A549 (cell line): Measurements from ENCODE around the gene MESP2. TPM values are rescaled to one million over a fixed set of nuclear protein-coding genes. Genes with fewer than 3 reads are reported as not detected.

Experiments
- ATAC-seq, 2 experiments: fragments of 200-7000 bp in 1 of 2; fragments of >200 bp in 1 of 2; cut with Nextera tagmentation in 1 of 2; cut with Tn5 transposase in 1 of 2; 3 replicates each; pipeline versions ENCODE4 v1.8.0 to v1.9.1; 2018 to 2020; ENCODE audit warnings: mild to moderate bottlenecking in 1 of 2, moderate library complexity in 1 of 2
- CTCF ChIA-PET: fragments of 300-600 bp; sonication (Branson Sonifier 250); formaldehyde crosslinking; extraction: SDS; loops from one replicate; lab custom pipeline; 2021; ENCODE audit warnings: antibody characterized with exemption, inconsistent platforms; lab: Yijun Ruan, JAX
- POLR2A ChIA-PET: fragments of 350-600 bp; formaldehyde crosslinking; extraction: SDS; loops from one replicate; lab custom pipeline; 2021; ENCODE audit warnings: antibody characterized with exemption, inconsistent platforms; lab: Yijun Ruan, JAX
- DNase-seq, 2 experiments: peaks; one replicate each; pipeline versions ENCODE4 v3.0.0 to v3.0.0-alpha.2; 2011 to 2016; ENCODE audit warnings: low read depth in 1 of 2, low spot score in 1 of 2
- FAIRE-seq: peaks from 2 replicates; lab custom pipeline; 2011; peaks lifted over from hg19 to GRCh38; lab: Jason Lieb, UNC
- H3K27ac ChIP-seq, 2 experiments: fragments of >200 bp; sonication (Bioruptor Twin); formaldehyde crosslinking; 3 replicates each; pipeline ENCODE4 v1.5.1; 2016 to 2017
- H3K4me1 ChIP-seq: fragments of >200 bp; sonication (Bioruptor Twin); formaldehyde crosslinking; 3 replicates; pipeline ENCODE4 v1.6.1; 2016
- H3K4me2 ChIP-seq: fragments of >200 bp; sonication (Bioruptor Twin); formaldehyde crosslinking; 3 replicates; pipeline ENCODE4 v1.6.1; 2016
- H3K4me3 ChIP-seq: fragments of >200 bp; sonication (Bioruptor Twin); formaldehyde crosslinking; 3 replicates; pipeline ENCODE4 v1.5.1; 2016
- H3K9me3 ChIP-seq: fragments of >200 bp; sonication (Bioruptor Twin); formaldehyde crosslinking; 3 replicates; pipeline ENCODE4 v1.6.1; 2016
- CBX8 ChIP-seq: fragments of 200-600 bp; sonication (generic); IDR thresholded peaks from 2 replicates; pipeline ENCODE4 v1.6.1; 2016
- CEBPB ChIP-seq, 2 experiments: fragments of >200 bp in 1 of 2; sonication (Bioruptor Twin) in 1 of 2; formaldehyde crosslinking in 1 of 2; IDR thresholded peaks; 2 replicates each; pipeline ENCODE4 v1.6.1; 2012 to 2016
- CHD2 ChIP-seq: fragments of 150-350 bp; IDR thresholded peaks from 2 replicates; pipeline ENCODE4 v1.6.1; 2014; ENCODE audit warnings: low read length; ENCODE audit not compliant: partially characterized antibody
- CHD4 ChIP-seq: fragments of 200-600 bp; sonication (generic); IDR thresholded peaks from 2 replicates; pipeline ENCODE4 v1.6.1; 2016; ENCODE audit warnings: antibody characterized with exemption, mild to moderate bottlenecking, borderline replicate concordance
- EHMT2 ChIP-seq: fragments of 200-600 bp; sonication (generic); IDR thresholded peaks from 2 replicates; pipeline ENCODE4 v1.6.1; 2016; ENCODE audit warnings: antibody characterized with exemption, low read depth, mild to moderate bottlenecking, moderate library complexity
- EP300 ChIP-seq, 2 experiments: fragments of >200 bp; sonication (Bioruptor Twin); formaldehyde crosslinking; IDR thresholded peaks; 2 replicates in 1 of 2; 3 replicates in 1 of 2; pipeline ENCODE4 v1.6.1; 2016 to 2017
- GATA3 ChIP-seq: IDR thresholded peaks from 2 replicates; pipeline ENCODE4 v1.6.1; 2012; ENCODE audit warnings: borderline replicate concordance
- HDAC2 ChIP-seq: fragments of 200-600 bp; sonication (generic); IDR thresholded peaks from 2 replicates; pipeline ENCODE4 v1.6.1; 2016
- HOXB13 ChIP-seq: fragments of 250-450 bp; sonication (Bioruptor Pico); IDR thresholded peaks from 2 replicates; pipeline ENCODE4 v1.5.0; 2020; ENCODE audit warnings: low read depth, mild to moderate bottlenecking, moderate library complexity
- KDM5A ChIP-seq: fragments of 200-600 bp; sonication (generic); IDR thresholded peaks from 2 replicates; pipeline ENCODE4 v1.6.1; 2016; ENCODE audit warnings: antibody characterized with exemption, mild to moderate bottlenecking
- MAZ ChIP-seq: fragments of 150-350 bp; IDR thresholded peaks from 2 replicates; pipeline ENCODE4 v1.6.1; 2014; ENCODE audit warnings: antibody characterized with exemption, low read depth, low read length, borderline replicate concordance
- NPAS2 ChIP-seq: fragments of 250-450 bp; sonication (Bioruptor Pico); IDR thresholded peaks from 2 replicates; pipeline ENCODE4 v1.8.0; 2022; ENCODE audit warnings: mild to moderate bottlenecking, moderate library complexity, borderline replicate concordance
- NR3C1 ChIP-seq: fragments of >200 bp; sonication (Bioruptor Twin); formaldehyde crosslinking; IDR thresholded peaks from 3 replicates; pipeline ENCODE4 v1.6.1; 2017
- PHF8 ChIP-seq: fragments of 200-600 bp; sonication (generic); IDR thresholded peaks from 2 replicates; pipeline ENCODE4 v1.6.1; 2016; ENCODE audit warnings: low read depth, mild to moderate bottlenecking, antibody characterized with exemption, moderate library complexity, borderline replicate concordance
- POLR2AphosphoS2 ChIP-seq: conservative IDR thresholded peaks from 2 replicates; pipeline ENCODE4 v1.6.1; 2012; ENCODE audit warnings: low read length, improper control_type of control experiment, inconsistent platforms
- RNF2 ChIP-seq: fragments of 200-600 bp; sonication (generic); IDR thresholded peaks from 2 replicates; pipeline ENCODE4 v1.6.1; 2016; ENCODE audit warnings: low read depth, mild to moderate bottlenecking, antibody characterized with exemption, moderate library complexity, borderline replicate concordance
- SMC3 ChIP-seq: fragments of >200 bp; sonication (Bioruptor Twin); formaldehyde crosslinking; IDR thresholded peaks from 3 replicates; pipeline ENCODE4 v1.6.1; 2018; ENCODE audit warnings: inconsistent platforms
- TP53 ChIP-seq: fragments of 250-450 bp; sonication (Bioruptor Pico); IDR thresholded peaks from 2 replicates; pipeline ENCODE4 v1.5.0; 2021; ENCODE audit warnings: mild to moderate bottlenecking, moderate library complexity
- ZNF302 ChIP-seq: fragments of 250-450 bp; sonication (Bioruptor Pico); IDR thresholded peaks from 2 replicates; pipeline ENCODE4 v1.9.0; 2021; ENCODE audit warnings: inconsistent platforms, mild to moderate bottlenecking, moderate library complexity
- WGBS: methylation state at CpG from one replicate; pipeline ENCODE4 v1.1.6; 2017; ENCODE audit errors: missing lambda C conversion rate; 5-methylcytosine and 5-hydroxymethylcytosine counted together
- polyA plus RNA-seq, 4 experiments: library from polyadenylated mRNA; depleted of rRNA in 3 of 4; stranded (reverse); fragments of >200 nt; fragmentation: RNase III in 1 of 4; extraction: RNeasy Plus Mini Kit Qiagen cat#74134 plus additional on column Dnase treatment in 1 of 4; gene quantifications; 2 replicates in 3 of 4; 3 replicates in 1 of 4; pipeline ENCODE4 v1.2.3, GENCODE V29; 2011 to 2017
- TF ChIP-seq, protein P1 (sequence below): IDR thresholded peaks from 2 replicates; pipeline ENCODE4 v1.6.1; 2012
- TF ChIP-seq, protein P2 (sequence below): fragments of 450-650 bp; IDR thresholded peaks from 2 replicates; pipeline ENCODE4 v1.6.1; 2014; ENCODE audit warnings: antibody characterized with exemption

The MESP2 gene
- polyA plus RNA-seq, 2 of the 4 experiments (the other 2 are of a cell fraction): 0.22 to 0.57 TPM

DNA sequence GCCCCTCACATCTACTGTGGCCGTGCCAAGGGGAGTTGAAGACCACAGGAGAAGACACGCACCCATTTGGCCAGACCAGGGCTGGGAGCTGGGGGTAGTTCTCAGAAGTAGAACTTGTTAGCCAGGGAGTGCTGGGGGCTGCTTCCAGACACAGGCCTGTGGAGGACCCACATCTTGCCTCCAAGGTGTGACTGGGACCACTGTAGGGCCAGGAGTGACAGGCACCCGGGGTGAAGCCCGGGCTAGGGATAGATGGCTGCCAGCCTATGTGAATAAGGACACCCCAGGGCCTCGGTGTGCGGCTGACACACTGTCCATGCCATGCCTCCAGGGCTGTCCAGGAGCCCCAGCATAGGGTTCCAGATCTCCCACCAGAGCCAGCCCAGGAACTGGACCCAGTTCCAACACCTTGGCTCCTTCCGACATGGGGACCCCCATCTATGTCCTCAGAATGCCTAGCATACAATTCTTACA is 36.8 kb downstream of the MESP2 start:
- FAIRE-seq: no peak
- peak overlapping the region; percentile 24 to 42; a peak in 4 of 6 replicates for H3K27ac ChIP-seq
- TF ChIP-seq HDAC2: no peak
- TF ChIP-seq CHD2: no peak
- TF ChIP-seq EP300 (IDR thresholded peaks at IDR 0.05): no peak
- no peak for TF ChIP-seq MAZ
- no peak for TF ChIP-seq HOXB13
- TF ChIP-seq CBX8: no peak
- no peak for TF ChIP-seq ZNF302 (CRISPR knock-in tag)
- no peak for TF ChIP-seq GATA3
- no peak for TF ChIP-seq NR3C1
- TF ChIP-seq PHF8: no peak
- no peak for TF ChIP-seq KDM5A
- no peak for TF ChIP-seq RNF2
- TF ChIP-seq, protein P1, sequence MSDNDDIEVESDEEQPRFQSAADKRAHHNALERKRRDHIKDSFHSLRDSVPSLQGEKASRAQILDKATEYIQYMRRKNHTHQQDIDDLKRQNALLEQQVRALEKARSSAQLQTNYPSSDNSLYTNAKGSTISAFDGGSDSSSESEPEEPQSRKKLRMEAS: no peak
- no peak for TF ChIP-seq POLR2AphosphoS2
- no peak for TF ChIP-seq TP53 (CRISPR knock-in tag)
- TF ChIP-seq, all 56 proteins: peak for 0
- DNase-seq (no peak), ATAC-seq (peak in 1 of 2 experiments; percentile 11; a peak in 2 of 6 replicates)
- Histone ChIP-seq H3K4me3 (no peak overlapping the region), H3K4me1 (peaks cover 21% of the 10 kb centered on the region), H3K9me3 (0 out of 3 replicates have a peak, but pooled peaks cover 3% of the 10 kb centered on the region), H3K4me2 (peak overlapping the region; percentile 6; the same call in 1 of the 3 replicates)
- ChIA-PET POLR2A (no interaction called here), CTCF (interaction anchor here (0.9 to 3.8 kb wide), 8 partner anchors 9 to 274 kb away, joined by 3 to 13 read pairs (median 4); no protein-coding TSS in a partner anchor)
- WGBS: 89% methylated on average over 7 of the region's 7 CpGs

DNA sequence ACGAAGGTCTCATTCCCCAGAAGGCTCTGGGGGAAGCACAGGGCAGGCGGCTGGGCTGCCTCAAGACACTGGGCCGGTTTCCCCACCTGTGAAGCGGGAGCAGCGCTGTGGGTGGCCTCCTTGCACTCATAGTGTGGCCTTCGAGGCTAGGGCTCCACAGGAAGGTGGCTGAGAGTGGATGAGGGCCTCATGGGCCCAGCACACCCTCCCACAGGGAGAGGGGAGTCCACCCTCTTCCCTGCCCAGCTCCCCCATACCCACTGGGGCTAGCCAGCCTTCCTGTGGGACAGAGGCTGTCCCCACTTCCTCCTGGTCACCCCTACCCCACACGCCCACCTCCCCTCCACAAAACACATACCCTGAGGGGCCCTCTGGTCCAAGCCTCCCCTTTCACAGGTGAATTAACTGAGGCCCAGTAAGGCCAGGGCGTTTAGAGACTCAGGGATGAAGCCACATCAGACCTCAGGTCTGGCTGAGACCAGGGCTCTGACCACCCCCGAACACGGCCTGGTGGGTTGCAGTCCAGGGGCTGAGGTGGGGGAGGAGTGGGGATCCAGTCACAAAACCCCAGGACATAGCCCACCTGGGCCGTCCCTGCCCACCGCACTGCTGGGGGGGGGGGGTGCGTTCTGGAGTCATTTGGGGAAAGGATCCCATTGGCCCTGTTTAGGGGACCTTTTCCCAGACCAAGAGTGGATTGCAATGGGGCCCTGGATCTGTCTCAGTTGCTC is 37.4 kb downstream of the MESP2 start:
- H3K9me3 ChIP-seq: 0 out of 3 replicates have a peak, but pooled peaks cover 3% of the 10 kb centered on the region
- no peak for DNase-seq
- H3K4me1 ChIP-seq: peaks cover 21% of the 10 kb centered on the region
- no peak overlapping the region for H3K4me2 ChIP-seq
- ChIA-PET POLR2A (no interaction called here), CTCF (interaction anchor here (0.7 to 3.8 kb wide), 11 partner anchors 9 to 273 kb away, joined by 3 to 13 read pairs (median 4); no protein-coding TSS in a partner anchor)
- H3K4me3 ChIP-seq: no peak overlapping the region
- peak; percentile 12 to 20; a peak in 4 of 6 replicates for ATAC-seq
- WGBS: 90% methylated on average over 7 of the region's 13 CpGs
- TF ChIP-seq CEBPB (IDR thresholded peaks at IDR 0.05) (no peak), EHMT2 (no peak)
- TF ChIP-seq, protein P2, sequence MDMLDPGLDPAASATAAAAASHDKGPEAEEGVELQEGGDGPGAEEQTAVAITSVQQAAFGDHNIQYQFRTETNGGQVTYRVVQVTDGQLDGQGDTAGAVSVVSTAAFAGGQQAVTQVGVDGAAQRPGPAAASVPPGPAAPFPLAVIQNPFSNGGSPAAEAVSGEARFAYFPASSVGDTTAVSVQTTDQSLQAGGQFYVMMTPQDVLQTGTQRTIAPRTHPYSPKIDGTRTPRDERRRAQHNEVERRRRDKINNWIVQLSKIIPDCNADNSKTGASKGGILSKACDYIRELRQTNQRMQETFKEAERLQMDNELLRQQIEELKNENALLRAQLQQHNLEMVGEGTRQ: no peak
- TF ChIP-seq, protein P1: no peak
- no peak for FAIRE-seq
- H3K27ac ChIP-seq: peak overlapping the region; percentile 24 to 42; a peak in 4 of 6 replicates

DNA sequence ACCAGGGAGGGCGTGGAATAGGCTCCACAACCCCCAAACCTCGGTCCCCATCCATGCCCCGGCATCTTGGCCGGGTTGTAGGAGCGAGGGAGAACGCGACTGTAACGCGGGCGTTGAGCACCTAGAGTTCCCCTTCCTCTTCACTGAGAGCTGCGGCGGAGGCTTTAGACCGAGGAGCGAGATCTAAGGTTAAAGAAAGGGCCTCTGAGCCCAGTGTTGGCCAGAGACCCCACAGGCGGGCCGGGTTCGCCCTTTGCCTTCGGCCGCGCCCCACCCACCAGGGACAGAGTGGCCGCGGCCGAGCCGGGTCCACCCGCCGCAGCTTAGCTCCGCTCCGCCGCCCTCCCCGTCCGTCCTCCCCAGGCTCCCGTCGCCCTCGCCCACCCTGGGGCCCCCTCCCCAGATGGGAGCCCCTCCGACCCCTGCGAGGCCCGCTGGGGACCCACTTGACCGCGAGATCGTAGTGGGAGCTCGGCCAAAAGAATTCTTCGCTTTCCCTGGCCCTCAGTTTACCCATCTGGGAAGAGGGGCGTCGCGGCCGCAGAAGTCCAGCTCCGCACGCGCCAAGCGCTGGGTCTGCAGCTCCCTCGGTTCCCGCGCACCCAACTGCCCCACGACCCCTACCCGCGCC is 38.1 kb downstream of the MESP2 start:
- Histone ChIP-seq H3K4me1 (peaks cover 15% of the 10 kb centered on the region), H3K27ac (peak overlapping the region; percentile 89), H3K9me3 (0 out of 3 replicates have a peak, but pooled peaks cover 3% of the 10 kb centered on the region), H3K4me2 (peak overlapping the region; percentile 96), H3K4me3 (peak overlapping the region; percentile 84)
- DNase-seq (no peak), ATAC-seq (no peak), FAIRE-seq (no peak)
- ChIA-PET POLR2A (interaction anchor here (1.3 kb wide), 1 partner anchor 80 kb away, joined by 3 read pairs; the partner anchor contains the start of gene AP3S2), CTCF (interaction anchor here (0.7 to 2.8 kb wide), 9 partner anchors 12 to 273 kb away, joined by 3 to 13 read pairs (median 4); no protein-coding TSS in a partner anchor)
- 88% methylated on average over 36 of the region's 56 CpGs for WGBS
- no peak for TF ChIP-seq CHD4
- no peak for TF ChIP-seq EHMT2
- no peak for TF ChIP-seq POLR2AphosphoS2
- TF ChIP-seq NPAS2: no peak
- no peak for TF ChIP-seq SMC3
